K562 (cell line): ENCODE data around the gene DTNA.

Experiments used
- USF2 ChIP-seq: sonication (generic); formaldehyde crosslinking; IDR thresholded peaks from 2 replicates; pipeline ENCODE4 v1.5.0; 2020; ENCODE audit warnings: missing genetic modification reagents
- ZNF184 ChIP-seq: sonication (generic); formaldehyde crosslinking; IDR thresholded peaks from 2 replicates; pipeline ENCODE4 v1.5.0; 2020; ENCODE audit warnings: missing genetic modification reagents
- TF ChIP-seq, protein P1 (sequence below), 3 experiments: IDR thresholded peaks in 2 of 3; conservative IDR thresholded peaks in 1 of 3; 2 replicates each; pipeline ENCODE4 v1.5.1; 2011 to 2012; ENCODE audit warnings: low read length in 3 of 3, mild to moderate bottlenecking in 3 of 3, control low read depth in 2 of 3, improper control_type of control experiment in 1 of 3, inconsistent platforms in 1 of 3, low read depth in 1 of 3, mixed read lengths in 1 of 3, moderate library complexity in 1 of 3; ENCODE audit not compliant: insufficient read depth in 2 of 3
- TF ChIP-seq, protein P2 (sequence below), 2 experiments: fragments of 450-650 bp; formaldehyde crosslinking in 1 of 2; IDR thresholded peaks; 2 replicates each; pipeline versions ENCODE4 v1.4.0 to v1.6.1; 2014 to 2020; ENCODE audit warnings: mild to moderate bottlenecking in 2 of 2, borderline replicate concordance in 1 of 2, low read depth in 1 of 2

GRCh38 chr18:34938090-34938489 is 228.0 kb downstream of the DTNA start:
- TF ChIP-seq USF2 (no peak), ZNF184 (CRISPR knock-in tag) (no peak)
- TF ChIP-seq, protein P1, sequence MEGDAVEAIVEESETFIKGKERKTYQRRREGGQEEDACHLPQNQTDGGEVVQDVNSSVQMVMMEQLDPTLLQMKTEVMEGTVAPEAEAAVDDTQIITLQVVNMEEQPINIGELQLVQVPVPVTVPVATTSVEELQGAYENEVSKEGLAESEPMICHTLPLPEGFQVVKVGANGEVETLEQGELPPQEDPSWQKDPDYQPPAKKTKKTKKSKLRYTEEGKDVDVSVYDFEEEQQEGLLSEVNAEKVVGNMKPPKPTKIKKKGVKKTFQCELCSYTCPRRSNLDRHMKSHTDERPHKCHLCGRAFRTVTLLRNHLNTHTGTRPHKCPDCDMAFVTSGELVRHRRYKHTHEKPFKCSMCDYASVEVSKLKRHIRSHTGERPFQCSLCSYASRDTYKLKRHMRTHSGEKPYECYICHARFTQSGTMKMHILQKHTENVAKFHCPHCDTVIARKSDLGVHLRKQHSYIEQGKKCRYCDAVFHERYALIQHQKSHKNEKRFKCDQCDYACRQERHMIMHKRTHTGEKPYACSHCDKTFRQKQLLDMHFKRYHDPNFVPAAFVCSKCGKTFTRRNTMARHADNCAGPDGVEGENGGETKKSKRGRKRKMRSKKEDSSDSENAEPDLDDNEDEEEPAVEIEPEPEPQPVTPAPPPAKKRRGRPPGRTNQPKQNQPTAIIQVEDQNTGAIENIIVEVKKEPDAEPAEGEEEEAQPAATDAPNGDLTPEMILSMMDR (IDR thresholded peaks at IDR 0.05 in 2 of 3, conservative IDR thresholded peaks at IDR 0.05 in 1 of 3; ENCODE audit: insufficient read depth in 2 of 3, low read depth in 1 of 3, low read length in 3 of 3): no peak
- TF ChIP-seq, protein P2, sequence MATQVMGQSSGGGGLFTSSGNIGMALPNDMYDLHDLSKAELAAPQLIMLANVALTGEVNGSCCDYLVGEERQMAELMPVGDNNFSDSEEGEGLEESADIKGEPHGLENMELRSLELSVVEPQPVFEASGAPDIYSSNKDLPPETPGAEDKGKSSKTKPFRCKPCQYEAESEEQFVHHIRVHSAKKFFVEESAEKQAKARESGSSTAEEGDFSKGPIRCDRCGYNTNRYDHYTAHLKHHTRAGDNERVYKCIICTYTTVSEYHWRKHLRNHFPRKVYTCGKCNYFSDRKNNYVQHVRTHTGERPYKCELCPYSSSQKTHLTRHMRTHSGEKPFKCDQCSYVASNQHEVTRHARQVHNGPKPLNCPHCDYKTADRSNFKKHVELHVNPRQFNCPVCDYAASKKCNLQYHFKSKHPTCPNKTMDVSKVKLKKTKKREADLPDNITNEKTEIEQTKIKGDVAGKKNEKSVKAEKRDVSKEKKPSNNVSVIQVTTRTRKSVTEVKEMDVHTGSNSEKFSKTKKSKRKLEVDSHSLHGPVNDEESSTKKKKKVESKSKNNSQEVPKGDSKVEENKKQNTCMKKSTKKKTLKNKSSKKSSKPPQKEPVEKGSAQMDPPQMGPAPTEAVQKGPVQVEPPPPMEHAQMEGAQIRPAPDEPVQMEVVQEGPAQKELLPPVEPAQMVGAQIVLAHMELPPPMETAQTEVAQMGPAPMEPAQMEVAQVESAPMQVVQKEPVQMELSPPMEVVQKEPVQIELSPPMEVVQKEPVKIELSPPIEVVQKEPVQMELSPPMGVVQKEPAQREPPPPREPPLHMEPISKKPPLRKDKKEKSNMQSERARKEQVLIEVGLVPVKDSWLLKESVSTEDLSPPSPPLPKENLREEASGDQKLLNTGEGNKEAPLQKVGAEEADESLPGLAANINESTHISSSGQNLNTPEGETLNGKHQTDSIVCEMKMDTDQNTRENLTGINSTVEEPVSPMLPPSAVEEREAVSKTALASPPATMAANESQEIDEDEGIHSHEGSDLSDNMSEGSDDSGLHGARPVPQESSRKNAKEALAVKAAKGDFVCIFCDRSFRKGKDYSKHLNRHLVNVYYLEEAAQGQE (IDR thresholded peaks at IDR 0.05; ENCODE audit: borderline replicate concordance): no peak
- TF ChIP-seq, protein P2 (CRISPR knock-in tag; IDR thresholded peaks at IDR 0.05; ENCODE audit: low read depth): no peak
